Endodermal cell (in vitro differentiated cells): ENCODE results near the gene MDFIC. TPM values are rescaled to one million over a fixed set of nuclear protein-coding genes. Genes with fewer than 3 reads are reported as not detected.
A peak's percentile ranks its signal among the peaks of the same experiment; 100 is the strongest.

ENCODE experiments used
- DNase-seq: peaks from one replicate; pipeline ENCODE4 v3.0.0-alpha.2; 2017
- H3K27ac ChIP-seq: 2 replicates; pipeline ENCODE4 v1.5.1; 2013; ENCODE audit warnings: mild to moderate bottlenecking, low read depth, low read length, moderate library complexity
- H3K27me3 ChIP-seq: 2 replicates; pipeline ENCODE4 v1.6.1; 2013; ENCODE audit warnings: mild to moderate bottlenecking, low read length, moderate library complexity; ENCODE audit not compliant: insufficient read depth, control insufficient read depth, poor library complexity, severe bottlenecking
- H3K36me3 ChIP-seq: 2 replicates; pipeline ENCODE4 v1.7.0; 2013; ENCODE audit warnings: mild to moderate bottlenecking, low read length, moderate library complexity; ENCODE audit not compliant: control insufficient read depth, insufficient read depth
- H3K4me1 ChIP-seq: one replicate; pipeline ENCODE4 v1.7.0; 2013; ENCODE audit warnings: low read length; ENCODE audit not compliant: control insufficient read depth, insufficient read depth
- H3K4me3 ChIP-seq: 2 replicates; pipeline ENCODE4 v1.5.1; 2013; ENCODE audit warnings: mild to moderate bottlenecking, low read length, moderate library complexity
- H3K9ac ChIP-seq: 2 replicates; pipeline ENCODE4 v1.6.1; 2013; ENCODE audit warnings: mild to moderate bottlenecking, low read length, moderate library complexity; ENCODE audit not compliant: poor library complexity, severe bottlenecking; ENCODE audit errors: extremely low read depth
- H3K9me3 ChIP-seq: 2 replicates; pipeline ENCODE4 v1.6.1; 2013; ENCODE audit warnings: mild to moderate bottlenecking, low read length, moderate library complexity; ENCODE audit not compliant: control insufficient read depth
- H3K27ac Mint-ChIP-seq: 2 replicates; pipeline ENCODE4 v1.8.0; 2020; ENCODE audit warnings: mixed read lengths
- H3K27me3 Mint-ChIP-seq: 2 replicates; pipeline ENCODE4 v1.8.0; 2021; ENCODE audit warnings: mild to moderate bottlenecking, mixed read lengths; ENCODE audit not compliant: insufficient read depth
- H3K36me3 Mint-ChIP-seq: 2 replicates; pipeline ENCODE4 v1.8.0; 2020; ENCODE audit warnings: low read depth, mixed read lengths
- H3K4me1 Mint-ChIP-seq: 2 replicates; pipeline ENCODE4 v1.8.0; 2020; ENCODE audit warnings: mixed read lengths
- H3K4me3 Mint-ChIP-seq: 2 replicates; pipeline ENCODE4 v1.8.0; 2020; ENCODE audit warnings: mild to moderate bottlenecking, moderate library complexity, mixed read lengths
- H3K9me3 Mint-ChIP-seq: 2 replicates; pipeline ENCODE4 v1.8.0; 2020; ENCODE audit warnings: mild to moderate bottlenecking, mixed read lengths
- CTCF ChIP-seq: fragments of 200-600 bp; sonication (generic); conservative IDR thresholded peaks from 2 replicates; pipeline ENCODE4 v1.5.0; 2021; ENCODE audit warnings: antibody characterized with exemption, mild to moderate bottlenecking
- WGBS, 2 experiments: methylation state at CpG; one replicate each; pipeline versions ENCODE4 v1.1.5 to v1.1.7; 2013; ENCODE audit warnings: missing lambda C conversion rate in 2 of 2, mixed read lengths in 1 of 2; ENCODE audit not compliant: insufficient coverage in 1 of 2, insufficient read length in 1 of 2; 5-methylcytosine and 5-hydroxymethylcytosine counted together
- total RNA-seq, 2 donors: library from RNA; stranded (reverse); fragmentation: NEBNext Ultra II Directional in 1 of 2; extraction: Animal tissue kit (Norgen Biotek cat#: 25700) in 1 of 2; gene quantifications; 2 replicates in 1 of 2; 3 replicates in 1 of 2; pipeline ENCODE4 v1.2.1, GENCODE V29; 2021

Gene MDFIC
- total RNA-seq, 2 donors from 2014 or later = 7.4 to 15.1 TPM

GRCh38 chr7:115005251-115005650 is 83.4 kb downstream of the MDFIC start:
- H3K4me1 ChIP-seq = peaks cover 22% of the 10 kb centered on the region

DNA sequence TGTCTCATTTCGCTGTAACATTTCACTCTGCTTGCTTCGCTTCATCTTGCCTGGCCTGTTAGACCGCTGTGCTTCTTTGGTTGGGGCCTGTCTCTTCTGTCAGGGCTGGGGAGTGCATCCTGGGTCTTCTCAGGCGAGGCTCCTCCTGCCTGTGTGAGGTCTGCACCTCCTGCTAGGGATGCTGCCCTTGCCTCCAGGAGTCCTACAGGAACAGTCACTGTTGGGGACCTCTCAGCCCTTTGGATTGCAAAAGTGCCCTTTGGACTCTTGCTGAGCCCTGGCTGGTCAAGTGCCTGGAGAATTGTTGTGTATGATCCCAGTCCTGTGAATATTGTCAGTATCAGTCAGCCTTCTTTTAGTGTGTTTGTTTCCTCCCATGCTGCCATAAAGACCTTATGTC is 84.1 kb downstream of the MDFIC start:
- Histone ChIP-seq H3K9ac (no peak overlapping the region), H3K9me3 (no peaks in the 10 kb centered on the region), H3K27ac (no peak overlapping the region), H3K36me3 (no peaks in the 10 kb centered on the region), H3K4me1 (peaks cover 22% of the 10 kb centered on the region), H3K27me3 (no peaks in the 10 kb centered on the region), H3K4me3 (no peak overlapping the region)
- no peaks in the 10 kb centered on the region for H3K36me3 Mint-ChIP-seq
- no peaks in the 10 kb centered on the region for H3K9me3 Mint-ChIP-seq
- H3K27me3 Mint-ChIP-seq = no peaks in the 10 kb centered on the region
- no peak overlapping the region for H3K4me3 Mint-ChIP-seq
- DNase-seq = peak; percentile 84
- no peak for TF ChIP-seq CTCF
- WGBS, 2 experiments = 26 to 53% methylated on average over 2 to 4 of the region's 4 CpGs
- H3K27ac Mint-ChIP-seq = no peak overlapping the region
- peaks cover 36% of the 10 kb centered on the region for H3K4me1 Mint-ChIP-seq

More at GRCh38 chr7:115005251-115005650, 83.4 kb downstream of the MDFIC start:
- 100% methylated on average over 1 of the region's 2 CpGs; no CpG with 5 or more reads in 1 of the 2 experiments for WGBS, 2 experiments
- Histone ChIP-seq H3K4me3 (no peak overlapping the region), H3K9me3 (no peaks in the 10 kb centered on the region), H3K27me3 (no peaks in the 10 kb centered on the region), H3K36me3 (no peaks in the 10 kb centered on the region), H3K27ac (no peak overlapping the region), H3K9ac (no peak overlapping the region)
- no peaks in the 10 kb centered on the region for H3K36me3 Mint-ChIP-seq
- DNase-seq = no peak
- H3K9me3 Mint-ChIP-seq = no peaks in the 10 kb centered on the region
- H3K4me3 Mint-ChIP-seq = no peak overlapping the region
- no peak for TF ChIP-seq CTCF
- H3K27ac Mint-ChIP-seq = no peak overlapping the region
- no peaks in the 10 kb centered on the region for H3K27me3 Mint-ChIP-seq
- H3K4me1 Mint-ChIP-seq = peaks cover 36% of the 10 kb centered on the region

DNA sequence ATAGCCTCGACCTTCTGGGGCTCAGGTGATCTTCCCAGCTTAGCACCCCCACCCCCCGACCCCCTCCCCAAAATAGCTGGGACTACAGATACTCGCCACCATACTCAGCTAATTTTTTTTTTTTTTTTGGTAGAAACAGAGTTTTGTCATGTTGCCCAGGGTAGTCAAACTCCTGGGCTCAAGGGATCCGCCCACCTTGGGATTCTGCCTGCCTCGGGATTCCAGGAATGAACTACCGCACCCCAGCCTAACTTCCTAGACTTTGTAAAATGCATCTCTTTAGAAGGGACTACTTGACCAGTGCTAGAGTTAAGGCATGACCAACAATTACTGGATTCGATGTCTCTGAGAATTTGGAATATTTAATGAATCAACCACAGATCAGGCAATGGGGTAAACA is 85.9 kb downstream of the MDFIC start:
- Mint-ChIP-seq H3K9me3 (no peaks in the 10 kb centered on the region), H3K27me3 (no peaks in the 10 kb centered on the region), H3K36me3 (no peaks in the 10 kb centered on the region), H3K27ac (no peak overlapping the region), H3K4me1 (peaks cover 39% of the 10 kb centered on the region), H3K4me3 (no peak overlapping the region)
- TF ChIP-seq CTCF = no peak
- H3K36me3 ChIP-seq = no peaks in the 10 kb centered on the region
- H3K4me1 ChIP-seq = peaks cover 22% of the 10 kb centered on the region
- H3K4me3 ChIP-seq = no peak overlapping the region
- 84 to 97% methylated on average over 3 to 7 of the region's 7 CpGs for WGBS, 2 experiments
- H3K27ac ChIP-seq = no peak overlapping the region
- no peak overlapping the region for H3K9ac ChIP-seq
- H3K9me3 ChIP-seq = no peaks in the 10 kb centered on the region
- DNase-seq = no peak
- H3K27me3 ChIP-seq = no peaks in the 10 kb centered on the region
